Measurements from ENCODE around the gene ARHGEF40.

ARHGEF40 gene

DNA sequence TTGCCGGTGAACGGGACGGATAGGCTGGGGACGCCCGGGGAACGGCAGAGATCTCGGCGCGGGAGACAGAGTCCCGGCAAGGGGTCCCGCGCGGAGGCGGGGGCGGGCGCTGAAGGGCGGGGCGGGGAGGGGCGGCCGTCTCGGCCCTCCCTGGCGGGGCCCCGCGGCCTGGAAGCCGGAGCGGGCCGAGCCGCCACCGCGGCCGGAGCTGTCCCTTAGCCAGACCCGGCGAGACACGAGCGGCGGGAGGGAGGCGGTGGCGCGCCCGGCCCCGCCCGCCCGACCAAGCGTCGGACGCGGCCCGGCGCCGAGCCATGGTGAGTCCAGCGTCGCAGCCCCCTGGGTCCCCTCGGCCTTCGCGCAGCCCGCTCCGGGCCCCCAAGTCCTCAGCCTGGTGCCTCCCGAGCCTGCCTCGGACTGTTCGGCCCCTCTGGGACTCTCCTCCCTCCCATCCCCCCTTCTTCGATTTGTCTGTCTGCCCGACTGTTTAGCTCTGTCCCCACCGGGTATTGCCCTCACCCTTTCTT is at the start of gene ARHGEF40:
ARHGEF40 (plus strand) TSS at position 222 of the 527 bp plus-strand sequence; CDS start at position 315, 93 bp downstream.
- Histone ChIP-seq H3K4me3 (peak within 1 kb of the TSS; percentile 80), H3K27me3 (peaks cover 16% of the 10 kb centered on the region), H4K20me1 (no peaks in the 10 kb centered on the region), H3K4me1 (peaks cover 51% of the 10 kb centered on the region), H3K9me3 (no peaks in the 10 kb centered on the region), H3K4me2 (peak within 1 kb of the TSS; percentile 88), H3K36me3 (peaks cover 10% of the 10 kb centered on the region), H3K9ac (peak within 1 kb of the TSS; percentile 80), H3K27ac (peak within 1 kb of the TSS; percentile 87)
- no peak for TF ChIP-seq Cebpa-rat (IDR thresholded peaks at IDR 0.05)

DNA sequence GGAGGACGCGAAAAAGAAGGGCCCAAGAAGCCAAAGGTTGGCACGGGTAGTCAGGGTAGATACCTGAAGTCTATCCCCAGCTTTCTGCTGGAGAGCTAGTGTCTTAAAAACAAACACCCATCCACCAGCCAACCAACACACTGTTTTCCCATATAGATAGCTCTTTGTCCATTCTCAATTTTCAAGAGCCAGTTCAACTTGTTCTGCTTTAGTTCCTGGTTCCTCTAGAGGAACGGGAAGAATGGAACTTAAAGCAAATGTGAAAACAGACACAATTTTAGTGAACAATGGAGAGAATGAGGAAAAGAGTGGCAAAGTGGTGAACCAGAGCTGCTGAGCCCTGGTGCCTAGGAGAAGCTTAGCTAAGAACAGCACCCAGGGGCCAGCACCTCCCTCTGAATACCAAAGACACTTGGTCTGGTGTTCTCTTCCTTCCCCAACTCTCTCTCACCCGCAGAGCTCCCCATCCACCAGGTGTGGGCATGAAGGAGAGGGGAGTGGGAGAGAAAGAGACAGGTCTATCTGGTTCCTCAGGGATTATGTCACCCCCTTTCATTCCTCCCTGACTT is 49.0 kb upstream of the ARHGEF40 start:
- H3K27ac ChIP-seq: no peak overlapping the region
- TF ChIP-seq Cebpa-rat (IDR thresholded peaks at IDR 0.05): no peak
- no peaks in the 10 kb centered on the region for H4K20me1 ChIP-seq
- no peak overlapping the region for H3K9ac ChIP-seq
- no peak overlapping the region for H3K4me3 ChIP-seq
- H3K9me3 ChIP-seq: no peaks in the 10 kb centered on the region
- no peak overlapping the region for H3K4me2 ChIP-seq
- H3K4me1 ChIP-seq: peaks cover 20% of the 10 kb centered on the region
- H3K36me3 ChIP-seq: peaks cover 32% of the 10 kb centered on the region
- H3K27me3 ChIP-seq: no peaks in the 10 kb centered on the region

DNA sequence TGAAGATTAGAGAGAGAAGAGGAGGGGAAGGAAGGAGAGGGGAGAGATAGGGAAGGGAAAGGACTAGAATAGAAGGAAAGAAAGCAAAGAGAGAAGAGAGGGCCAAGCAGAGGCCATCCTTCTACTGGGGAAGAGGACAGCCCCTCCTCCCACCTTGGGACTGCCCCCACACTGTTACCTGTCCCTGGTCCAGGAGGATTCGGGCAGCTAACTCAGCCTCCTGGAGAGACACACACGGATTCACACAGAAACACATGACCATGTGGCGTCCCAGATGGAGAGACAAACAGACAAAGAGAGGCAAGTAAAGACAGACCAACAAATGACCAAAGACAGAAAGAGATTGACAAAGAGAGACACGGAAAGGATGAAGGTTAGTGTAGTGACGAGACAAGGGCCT is 47.4 kb upstream of the ARHGEF40 start:
- Histone ChIP-seq H3K27ac (no peak overlapping the region), H3K4me2 (0 out of 2 replicates have a peak overlapping the region, but pooled peaks have one; percentile 94), H3K9me3 (no peaks in the 10 kb centered on the region), H3K9ac (no peak overlapping the region), H3K4me3 (no peak overlapping the region), H3K27me3 (no peaks in the 10 kb centered on the region), H3K36me3 (peaks cover 26% of the 10 kb centered on the region), H4K20me1 (no peaks in the 10 kb centered on the region), H3K4me1 (peaks cover 30% of the 10 kb centered on the region)
- no peak for TF ChIP-seq Cebpa-rat (IDR thresholded peaks at IDR 0.05)

DNA sequence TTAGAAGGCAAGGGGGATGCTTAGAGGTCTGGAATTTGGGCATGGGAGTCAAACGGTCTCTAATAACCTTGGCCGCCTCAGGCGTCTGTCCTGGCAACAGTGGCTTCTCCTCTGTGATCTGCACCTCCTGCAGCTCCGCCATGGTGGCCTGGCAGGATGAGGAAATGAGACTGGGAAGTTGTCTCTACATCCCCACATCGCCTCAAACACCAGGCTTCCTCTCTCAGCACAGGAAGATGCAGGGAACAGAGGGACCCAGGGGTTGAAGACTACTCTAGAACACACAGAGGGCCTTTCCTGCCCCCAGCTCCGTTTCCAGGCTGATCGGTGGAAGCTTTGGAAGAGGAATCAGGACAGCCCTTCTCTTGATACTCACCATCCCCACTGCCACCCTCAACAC is 46.9 kb upstream of the ARHGEF40 start:
- Histone ChIP-seq H3K9me3 (no peaks in the 10 kb centered on the region), H3K4me3 (no peak overlapping the region), H3K27ac (no peak overlapping the region), H3K9ac (no peak overlapping the region), H3K4me1 (peaks cover 30% of the 10 kb centered on the region), H3K27me3 (no peaks in the 10 kb centered on the region), H4K20me1 (no peaks in the 10 kb centered on the region), H3K4me2 (peak overlapping the region; percentile 94; the same call in 1 of the 2 replicates), H3K36me3 (peaks cover 21% of the 10 kb centered on the region)
- TF ChIP-seq Cebpa-rat (IDR thresholded peaks at IDR 0.05): no peak

DNA sequence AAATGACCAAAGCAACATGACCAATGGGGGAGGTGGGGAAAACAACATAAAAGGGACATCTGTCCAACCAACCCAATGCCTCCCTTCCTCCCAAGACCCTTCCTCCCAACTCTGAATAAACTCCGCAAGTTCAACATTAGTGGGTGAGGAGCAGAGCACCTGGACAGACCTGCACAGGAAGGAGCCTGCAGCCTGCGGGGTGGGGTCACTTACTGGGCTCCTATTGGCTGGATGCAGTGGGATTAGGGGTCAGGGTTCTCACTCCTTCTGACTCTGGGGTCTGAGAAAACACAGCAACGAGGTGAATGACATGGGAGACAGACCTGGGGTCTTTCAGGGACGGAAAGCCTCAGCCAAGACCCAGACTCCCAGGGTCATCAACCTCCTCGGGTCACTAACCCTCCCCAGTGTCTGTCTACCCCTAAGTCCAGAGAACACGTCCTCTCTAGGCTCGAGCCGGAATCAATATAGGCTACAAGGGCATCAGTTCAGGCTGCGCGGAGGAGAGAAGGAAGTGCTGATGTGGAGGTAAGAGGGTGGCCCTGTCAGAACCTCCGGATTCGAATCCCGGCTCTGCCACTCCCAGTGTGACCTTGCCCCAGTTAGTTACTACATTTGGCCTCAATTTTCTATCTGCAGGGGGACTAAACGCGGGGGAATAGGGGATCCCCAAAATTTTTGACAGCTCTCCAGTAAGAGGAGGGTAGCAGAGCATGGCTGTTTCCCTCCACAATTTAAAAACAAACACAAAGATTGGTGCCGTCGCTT is 46.1 kb upstream of the ARHGEF40 start:
- H3K4me3 ChIP-seq: peak overlapping the region; percentile 78
- H3K27me3 ChIP-seq: no peaks in the 10 kb centered on the region
- no peaks in the 10 kb centered on the region for H4K20me1 ChIP-seq
- H3K9me3 ChIP-seq: no peaks in the 10 kb centered on the region
- H3K4me2 ChIP-seq: peak overlapping the region; percentile 94
- peak overlapping the region; percentile 73 for H3K27ac ChIP-seq
- peak overlapping the region; percentile 82 for H3K9ac ChIP-seq
- peaks cover 13% of the 10 kb centered on the region for H3K36me3 ChIP-seq
- H3K4me1 ChIP-seq: peaks cover 30% of the 10 kb centered on the region
- TF ChIP-seq Cebpa-rat (IDR thresholded peaks at IDR 0.05): no peak

DNA sequence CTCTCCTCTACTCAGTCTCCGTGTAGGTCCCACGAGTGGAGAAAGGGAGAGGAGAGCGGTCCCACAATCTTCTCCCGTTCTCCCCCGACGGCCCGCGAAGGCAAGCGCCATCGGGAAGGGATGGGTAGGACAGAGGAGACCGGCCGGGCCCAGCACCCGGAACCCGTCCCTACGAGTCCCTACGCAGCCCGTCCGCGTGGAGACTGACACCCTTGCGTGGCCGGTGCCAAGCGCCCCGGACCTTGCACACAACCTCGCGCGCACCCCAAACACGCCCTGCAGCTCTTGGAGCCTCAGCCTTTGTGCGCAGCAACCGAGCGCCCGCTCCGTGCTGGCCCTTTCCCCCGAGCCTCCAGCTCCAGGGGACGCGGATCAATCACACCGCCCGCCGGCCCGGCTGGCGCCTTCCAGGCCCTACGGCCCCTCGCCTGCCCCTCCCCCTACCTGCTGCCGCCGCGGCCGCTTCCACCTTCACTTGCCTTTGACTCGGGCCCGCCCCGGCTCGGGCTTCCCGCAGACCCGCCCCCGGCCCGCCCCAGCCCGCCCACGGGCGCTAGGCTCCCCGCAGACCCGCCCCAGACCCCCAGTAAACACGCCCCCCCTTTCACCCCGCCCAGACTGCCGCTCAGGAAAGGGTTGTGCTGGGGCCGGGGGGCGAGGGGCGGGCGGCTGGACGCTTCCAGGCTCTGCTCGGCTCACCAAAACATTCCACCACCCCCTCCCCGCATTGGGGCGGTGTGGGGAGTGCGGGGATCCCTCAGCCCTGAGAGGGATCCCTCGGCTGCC is 45.3 kb upstream of the ARHGEF40 start, which contains the start of gene NDRG2:
NDRG2 (minus strand) TSS at position 477 of the 786 bp plus-strand sequence. CDS start 1,746 bp downstream, outside the sequence.
- H3K36me3 ChIP-seq: 0 out of 2 replicates have a peak, but pooled peaks cover 6% of the 10 kb centered on the region
- H3K4me2 ChIP-seq: peak within 1 kb of the TSS; percentile 94
- peak within 1 kb of the TSS; percentile 82 for H3K9ac ChIP-seq
- peaks cover 30% of the 10 kb centered on the region for H3K4me1 ChIP-seq
- no peaks in the 10 kb centered on the region for H4K20me1 ChIP-seq
- H3K9me3 ChIP-seq: no peaks in the 10 kb centered on the region
- peak within 1 kb of the TSS; percentile 78 for H3K4me3 ChIP-seq
- TF ChIP-seq Cebpa-rat (IDR thresholded peaks at IDR 0.05): no peak
- peak within 1 kb of the TSS; percentile 73 for H3K27ac ChIP-seq
- H3K27me3 ChIP-seq: no peaks in the 10 kb centered on the region

DNA sequence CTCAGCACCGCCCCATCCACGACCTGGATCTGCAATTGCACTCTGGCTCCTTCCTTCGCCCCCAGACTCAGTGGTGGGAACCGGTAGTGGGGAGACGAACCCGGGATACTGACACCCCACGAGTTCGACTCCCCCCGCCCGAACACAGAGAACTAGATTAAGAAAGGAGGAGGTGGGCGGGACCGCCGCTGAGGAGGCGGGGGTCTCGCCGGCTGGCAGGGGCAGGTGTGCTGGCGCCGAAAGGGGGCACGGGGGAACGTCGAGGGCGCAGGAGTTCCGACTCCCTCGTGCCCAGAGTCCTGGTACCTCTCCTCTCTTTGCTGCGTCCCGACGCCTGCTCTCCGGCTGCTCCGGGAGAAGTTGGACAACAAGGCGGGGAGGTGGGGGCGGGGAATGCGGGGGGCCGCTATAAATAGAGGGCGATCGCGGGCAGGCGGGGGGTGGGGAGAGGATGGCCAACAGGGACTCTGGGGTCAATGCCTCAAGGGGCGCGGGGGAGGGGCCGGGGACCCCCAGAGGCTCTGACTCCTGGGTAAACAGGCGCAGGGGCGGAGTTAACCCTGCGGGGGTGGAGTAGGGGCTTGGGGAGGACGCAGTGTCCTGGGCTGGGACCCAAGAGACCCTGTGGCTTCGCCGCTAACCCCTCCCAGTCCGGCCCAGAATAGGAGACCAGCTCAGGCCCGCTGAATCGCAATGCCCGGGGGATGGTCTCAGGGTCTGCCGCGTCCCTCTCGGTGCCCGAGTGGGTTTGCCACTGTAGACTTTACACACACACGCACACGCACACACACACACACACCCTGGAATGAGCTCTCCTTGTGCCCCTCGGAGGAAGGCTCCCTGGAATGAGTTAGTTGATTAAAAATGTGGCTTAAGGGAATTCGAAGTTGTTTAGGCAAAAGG is 44.5 kb upstream of the ARHGEF40 start:
- peak overlapping the region; percentile 53 for H3K9ac ChIP-seq
- peak overlapping the region; percentile 78 for H3K4me3 ChIP-seq
- H3K27me3 ChIP-seq: no peaks in the 10 kb centered on the region
- TF ChIP-seq Cebpa-rat (IDR thresholded peaks at IDR 0.05): no peak
- peaks cover 30% of the 10 kb centered on the region for H3K4me1 ChIP-seq
- 0 out of 2 replicates have a peak, but pooled peaks cover 6% of the 10 kb centered on the region for H3K36me3 ChIP-seq
- H4K20me1 ChIP-seq: no peaks in the 10 kb centered on the region
- peak overlapping the region; percentile 94 for H3K4me2 ChIP-seq
- no peaks in the 10 kb centered on the region for H3K9me3 ChIP-seq
- H3K27ac ChIP-seq: no peak overlapping the region

DNA sequence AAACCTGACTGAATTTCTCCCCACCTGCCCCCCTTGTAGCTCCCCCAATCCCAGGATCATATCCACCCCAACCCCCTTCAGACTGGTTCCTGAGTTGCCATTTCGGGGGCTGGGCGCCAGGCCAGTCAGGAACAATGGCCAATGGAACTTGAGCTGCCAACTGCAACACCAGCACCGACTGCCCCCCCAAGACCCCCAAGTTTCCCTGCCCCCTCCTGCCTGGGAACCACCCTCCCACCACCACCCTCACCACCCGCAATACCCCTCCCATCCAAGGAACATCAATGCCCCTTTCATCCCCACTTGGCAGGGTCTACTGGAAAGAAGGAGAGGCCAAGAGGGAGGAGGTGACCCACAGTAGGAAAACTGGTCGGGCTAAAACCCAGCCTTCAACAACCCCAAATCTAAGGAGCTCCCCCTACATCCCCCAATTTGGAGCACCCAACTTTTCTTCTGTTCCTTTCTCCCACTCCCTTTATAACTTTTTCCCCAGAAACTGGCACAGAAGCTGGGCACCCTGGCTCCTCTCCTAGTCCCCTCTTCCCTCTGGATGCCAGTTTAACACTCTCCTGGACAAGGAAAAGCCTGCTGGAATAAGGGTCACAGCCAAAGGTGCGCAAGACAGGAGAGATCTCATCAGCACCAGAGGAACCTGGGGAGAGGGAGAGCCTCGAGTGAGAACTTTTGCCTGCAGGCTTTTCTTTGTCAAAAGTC is 43.7 kb upstream of the ARHGEF40 start:
- no peak overlapping the region for H3K9ac ChIP-seq
- H3K4me2 ChIP-seq: peak overlapping the region; percentile 94
- no peak overlapping the region for H3K4me3 ChIP-seq
- H4K20me1 ChIP-seq: no peaks in the 10 kb centered on the region
- H3K4me1 ChIP-seq: peaks cover 30% of the 10 kb centered on the region
- 0 out of 2 replicates have a peak, but pooled peaks cover 2% of the 10 kb centered on the region for H3K36me3 ChIP-seq
- H3K27ac ChIP-seq: no peak overlapping the region
- no peaks in the 10 kb centered on the region for H3K27me3 ChIP-seq
- TF ChIP-seq Cebpa-rat (IDR thresholded peaks at IDR 0.05): no peak
- H3K9me3 ChIP-seq: no peaks in the 10 kb centered on the region

Measured in BLaER1 (cell line).